ENCODE results near the gene NT5C1B. TPM values are rescaled to one million over a fixed set of nuclear protein-coding genes. Genes with fewer than 3 reads are reported as not detected.

Gene NT5C1B
- total RNA-seq, result not detected in 2 replicates

GRCh38 chr2:18589354-18589753, at the start of gene NT5C1B:
NT5C1B (minus strand) TSS chr2:18589569; CDS start chr2:18589468, 101 bp downstream.

GRCh38 chr2:18560031-18560796, 29.2 kb downstream of the NT5C1B start, which contains the start of gene RDH14:
RDH14 (minus strand) TSS chr2:18560653; CDS start chr2:18560572, 81 bp downstream.

Other genes with a start within 250 kb of the NT5C1B start
- 35.1 and 37.7 TPM in 2 replicates for gene RDH14, start 28.9 kb downstream of the NT5C1B start, total RNA-seq